HEK293 (cell line): ENCODE results near the gene COPG2.

Experiments
- CTCF ChIA-PET: fragments of 350-600 bp; formaldehyde crosslinking; extraction: SDS; loops from one replicate; lab custom pipeline; 2021; ENCODE audit warnings: antibody characterized with exemption; lab: Yijun Ruan, JAX
- POLR2A ChIA-PET: fragments of 300-600 bp; formaldehyde crosslinking; extraction: SDS; loops from one replicate; lab custom pipeline; 2020; ENCODE audit warnings: antibody characterized with exemption, inconsistent platforms; lab: Yijun Ruan, JAX
- H3K27ac ChIP-seq: fragments of 200-500 bp; sonication (Bioruptor generic); 2 replicates; pipeline ENCODE4 v1.5.1; 2014; ENCODE audit warnings: low read depth, low read length, control low read depth, inconsistent platforms; ENCODE audit errors: extremely low read depth
- H3K36me3 ChIP-seq, 2 experiments: fragments of 200-500 bp in 1 of 2; sonication (Bioruptor generic) in 1 of 2; 1 replicate in 1 of 2; 2 replicates in 1 of 2; pipeline ENCODE4 v1.5.1; 2014 to 2017; ENCODE audit warnings: inconsistent platforms in 2 of 2, low read length in 2 of 2; ENCODE audit not compliant: control insufficient read depth in 2 of 2, insufficient read depth in 1 of 2
- H3K4me1 ChIP-seq: fragments of 200-500 bp; sonication (Bioruptor generic); 2 replicates; pipeline ENCODE4 v1.5.1; 2014; ENCODE audit warnings: mild to moderate bottlenecking, low read length, inconsistent platforms; ENCODE audit not compliant: control insufficient read depth, insufficient read depth
- H3K4me3 ChIP-seq: 2 replicates; pipeline ENCODE4 v1.5.1; 2011; ENCODE audit warnings: low read depth, mild to moderate bottlenecking, control low read depth, low read length, moderate library complexity
- H3K9me3 ChIP-seq: fragments of 200-500 bp; sonication (Bioruptor generic); 2 replicates; pipeline ENCODE4 v1.5.1; 2014; ENCODE audit warnings: low read depth, low read length, inconsistent platforms; ENCODE audit not compliant: control insufficient read depth, insufficient read depth
- GLI4 ChIP-seq: fragments of 450-650 bp; formaldehyde crosslinking; IDR thresholded peaks from 2 replicates; pipeline ENCODE4 v1.5.1; 2016; ENCODE audit warnings: missing biosample characterization, missing genetic modification characterization
- WT1 ChIP-seq: fragments of 450-650 bp; formaldehyde crosslinking; IDR thresholded peaks from 2 replicates; pipeline ENCODE4 v1.5.1; 2016; ENCODE audit warnings: missing biosample characterization, missing genetic modification characterization
- ZBTB6 ChIP-seq: fragments of 450-650 bp; formaldehyde crosslinking; IDR thresholded peaks from 2 replicates; pipeline ENCODE4 v1.5.1; 2017; ENCODE audit warnings: missing biosample characterization, missing genetic modification characterization
- ZNF10 ChIP-seq: fragments of 450-650 bp; formaldehyde crosslinking; IDR thresholded peaks from 2 replicates; pipeline ENCODE4 v1.5.1; 2017; ENCODE audit warnings: missing biosample characterization, missing genetic modification characterization
- ZNF449 ChIP-seq: fragments of 450-650 bp; formaldehyde crosslinking; IDR thresholded peaks from 2 replicates; pipeline ENCODE4 v1.5.1; 2017; ENCODE audit warnings: missing biosample characterization, mild to moderate bottlenecking, missing genetic modification characterization, moderate library complexity
- ZNF623 ChIP-seq: fragments of 450-650 bp; formaldehyde crosslinking; IDR thresholded peaks from 2 replicates; pipeline ENCODE4 v1.5.1; 2016; ENCODE audit warnings: missing biosample characterization, missing genetic modification characterization
- ZNF76 ChIP-seq: fragments of 450-650 bp; formaldehyde crosslinking; IDR thresholded peaks from 2 replicates; pipeline ENCODE4; 2016; ENCODE audit warnings: low read depth, missing biosample characterization, missing genetic modification characterization, borderline replicate concordance
- TF ChIP-seq, protein P1 (sequence below): fragments of 450-650 bp; formaldehyde crosslinking; IDR thresholded peaks from 2 replicates; pipeline ENCODE4 v1.5.1; 2016; ENCODE audit warnings: missing biosample characterization, missing genetic modification characterization
- TF ChIP-seq, protein P2 (sequence below): fragments of 450-650 bp; formaldehyde crosslinking; IDR thresholded peaks from 2 replicates; pipeline ENCODE4 v1.5.1; 2016; ENCODE audit warnings: missing biosample characterization, missing genetic modification characterization
- TF ChIP-seq, protein P3 (sequence below): fragments of 450-650 bp; formaldehyde crosslinking; IDR thresholded peaks from 2 replicates; pipeline ENCODE4 v1.5.1; 2016; ENCODE audit warnings: missing biosample characterization, missing genetic modification characterization

Gene COPG2

DNA sequence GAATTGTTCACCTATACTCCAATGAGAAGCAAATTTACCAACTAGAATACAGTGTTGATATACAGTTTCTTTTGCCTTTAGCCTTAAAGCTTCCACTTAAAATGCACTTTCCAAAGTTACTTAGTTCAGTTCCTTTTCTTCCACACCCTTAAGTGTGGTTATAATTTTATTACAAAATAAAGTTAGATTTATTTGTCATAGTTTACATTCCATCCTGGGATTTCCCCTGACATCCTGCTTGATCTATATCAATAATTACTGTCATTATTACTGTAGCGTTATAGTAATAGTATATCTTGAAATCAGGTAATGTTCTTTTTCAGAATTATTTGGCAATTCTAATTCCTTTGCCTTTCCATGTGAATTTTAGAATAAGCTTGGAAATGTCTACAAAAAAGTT is 199.9 kb downstream of the COPG2 start (continued):
- no peak for TF ChIP-seq GLI4
- TF ChIP-seq, protein P1, sequence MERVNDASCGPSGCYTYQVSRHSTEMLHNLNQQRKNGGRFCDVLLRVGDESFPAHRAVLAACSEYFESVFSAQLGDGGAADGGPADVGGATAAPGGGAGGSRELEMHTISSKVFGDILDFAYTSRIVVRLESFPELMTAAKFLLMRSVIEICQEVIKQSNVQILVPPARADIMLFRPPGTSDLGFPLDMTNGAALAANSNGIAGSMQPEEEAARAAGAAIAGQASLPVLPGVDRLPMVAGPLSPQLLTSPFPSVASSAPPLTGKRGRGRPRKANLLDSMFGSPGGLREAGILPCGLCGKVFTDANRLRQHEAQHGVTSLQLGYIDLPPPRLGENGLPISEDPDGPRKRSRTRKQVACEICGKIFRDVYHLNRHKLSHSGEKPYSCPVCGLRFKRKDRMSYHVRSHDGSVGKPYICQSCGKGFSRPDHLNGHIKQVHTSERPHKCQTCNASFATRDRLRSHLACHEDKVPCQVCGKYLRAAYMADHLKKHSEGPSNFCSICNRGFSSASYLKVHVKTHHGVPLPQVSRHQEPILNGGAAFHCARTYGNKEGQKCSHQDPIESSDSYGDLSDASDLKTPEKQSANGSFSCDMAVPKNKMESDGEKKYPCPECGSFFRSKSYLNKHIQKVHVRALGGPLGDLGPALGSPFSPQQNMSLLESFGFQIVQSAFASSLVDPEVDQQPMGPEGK (tag by site-specific recombination) = no peak

- H3K36me3 ChIP-seq = no peaks in the 10 kb centered on the region
- no peaks in the 10 kb centered on the region for H3K9me3 ChIP-seq
- H3K4me1 ChIP-seq = no peaks in the 10 kb centered on the region
- CTCF ChIA-PET = interaction anchor here (0.5 to 0.7 kb wide), 2 partner anchors 220 to 401 kb away, joined by 3 to 4 read pairs; no protein-coding TSS in a partner anchor
- TF ChIP-seq ZNF449 (no peak), ZNF623 (tag by site-specific recombination) (no peak), WT1 (tag by site-specific recombination) (no peak), ZNF10 (tag by site-specific recombination) (no peak), ZNF76 (tag by site-specific recombination) (no peak)
- TF ChIP-seq, protein P2, sequence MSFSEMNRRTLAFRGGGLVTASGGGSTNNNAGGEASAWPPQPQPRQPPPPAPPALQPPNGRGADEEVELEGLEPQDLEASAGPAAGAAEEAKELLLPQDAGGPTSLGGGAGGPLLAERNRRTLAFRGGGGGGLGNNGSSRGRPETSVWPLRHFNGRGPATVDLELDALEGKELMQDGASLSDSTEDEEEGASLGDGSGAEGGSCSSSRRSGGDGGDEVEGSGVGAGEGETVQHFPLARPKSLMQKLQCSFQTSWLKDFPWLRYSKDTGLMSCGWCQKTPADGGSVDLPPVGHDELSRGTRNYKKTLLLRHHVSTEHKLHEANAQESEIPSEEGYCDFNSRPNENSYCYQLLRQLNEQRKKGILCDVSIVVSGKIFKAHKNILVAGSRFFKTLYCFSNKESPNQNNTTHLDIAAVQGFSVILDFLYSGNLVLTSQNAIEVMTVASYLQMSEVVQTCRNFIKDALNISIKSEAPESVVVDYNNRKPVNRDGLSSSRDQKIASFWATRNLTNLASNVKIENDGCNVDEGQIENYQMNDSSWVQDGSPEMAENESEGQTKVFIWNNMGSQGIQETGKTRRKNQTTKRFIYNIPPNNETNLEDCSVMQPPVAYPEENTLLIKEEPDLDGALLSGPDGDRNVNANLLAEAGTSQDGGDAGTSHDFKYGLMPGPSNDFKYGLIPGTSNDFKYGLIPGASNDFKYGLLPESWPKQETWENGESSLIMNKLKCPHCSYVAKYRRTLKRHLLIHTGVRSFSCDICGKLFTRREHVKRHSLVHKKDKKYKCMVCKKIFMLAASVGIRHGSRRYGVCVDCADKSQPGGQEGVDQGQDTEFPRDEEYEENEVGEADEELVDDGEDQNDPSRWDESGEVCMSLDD (tag by site-specific recombination) = no peak
- TF ChIP-seq, all 188 proteins: peak for 0
- POLR2A ChIA-PET = no interaction called here
- no peak overlapping the region for H3K4me3 ChIP-seq
- no peak overlapping the region for H3K27ac ChIP-seq
These were observed 204.8 kb downstream of the COPG2 start for GRCh38 chr7:130463553-130464434.

DNA sequence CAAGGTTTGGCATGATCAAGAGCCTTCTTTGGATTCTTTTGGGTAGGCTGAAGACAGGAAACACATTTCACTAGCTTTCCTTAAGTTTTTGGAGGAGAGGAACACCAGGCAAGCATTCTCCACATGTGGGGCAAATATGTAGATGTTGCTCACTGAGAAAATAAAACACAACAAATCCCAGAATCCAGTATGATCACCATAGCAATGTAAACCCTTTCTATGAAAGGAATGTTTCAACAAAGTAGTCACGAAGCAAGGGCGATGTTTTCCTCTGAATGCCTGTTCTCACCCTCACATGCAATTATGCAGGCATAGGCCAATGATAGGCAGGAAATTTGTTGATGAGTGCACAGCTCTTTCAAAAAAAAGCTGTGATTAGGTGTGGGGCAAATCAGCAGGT is 207.3 kb downstream of the COPG2 start:
- POLR2A ChIA-PET = no interaction called here

DNA sequence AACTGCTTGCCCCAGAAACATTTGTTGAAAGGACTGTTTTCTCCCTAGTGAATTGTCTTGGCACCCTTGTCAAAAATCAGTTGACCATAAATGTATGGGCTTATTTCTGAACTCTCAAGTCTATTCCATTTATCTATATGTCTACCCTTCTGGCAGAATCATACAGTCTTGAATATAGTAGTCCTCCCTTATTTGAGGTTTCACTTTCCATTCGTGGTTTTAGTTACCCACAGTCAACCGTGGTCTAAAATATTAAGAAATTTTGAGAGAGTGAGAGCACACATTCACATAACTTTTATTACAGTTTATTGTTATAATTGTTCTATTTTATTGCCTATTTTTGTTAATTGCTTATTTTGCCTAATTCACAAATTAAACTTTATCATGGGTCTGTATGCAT is 210.3 kb downstream of the COPG2 start:
- no peak for TF ChIP-seq ZBTB6 (tag by site-specific recombination)
- no peaks in the 10 kb centered on the region for H3K9me3 ChIP-seq
- H3K4me3 ChIP-seq = no peak overlapping the region
- H3K27ac ChIP-seq = no peak overlapping the region
- ChIA-PET CTCF (no interaction called here), POLR2A (no interaction called here)
- no peaks in the 10 kb centered on the region for H3K4me1 ChIP-seq
- no peaks in the 10 kb centered on the region for H3K36me3 ChIP-seq

More for the DNA sequence above, 207.3 kb downstream of the COPG2 start:
- Histone ChIP-seq H3K4me1 (no peaks in the 10 kb centered on the region), H3K9me3 (no peaks in the 10 kb centered on the region), H3K36me3 (no peaks in the 10 kb centered on the region), H3K27ac (no peak overlapping the region), H3K4me3 (no peak overlapping the region)
- TF ChIP-seq, protein P3, sequence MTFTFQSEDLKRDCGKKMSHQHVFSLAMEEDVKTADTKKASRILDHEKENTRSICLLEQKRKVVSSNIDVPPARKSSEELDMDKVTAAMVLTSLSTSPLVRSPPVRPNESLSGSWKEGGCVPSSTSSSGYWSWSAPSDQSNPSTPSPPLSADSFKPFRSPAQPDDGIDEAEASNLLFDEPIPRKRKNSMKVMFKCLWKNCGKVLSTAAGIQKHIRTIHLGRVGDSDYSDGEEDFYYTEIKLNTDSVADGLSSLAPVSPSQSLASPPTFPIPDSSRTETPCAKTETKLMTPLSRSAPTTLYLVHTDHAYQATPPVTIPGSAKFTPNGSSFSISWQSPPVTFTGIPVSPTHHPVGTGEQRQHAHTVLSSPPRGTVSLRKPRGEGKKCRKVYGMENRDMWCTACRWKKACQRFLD (tag by site-specific recombination) = no peak
- CTCF ChIA-PET = interaction anchor here (0.7 kb wide), 1 partner anchor 157 kb away, joined by 4 read pairs; no protein-coding TSS in a partner anchor
